Measurements from ENCODE around the gene ZNF317.
"Not testable (repeated sequence)": the region's sequence is repeated elsewhere in the genome, so short reads cannot be mapped to it uniquely, and the experiment has no call there.

Gene ZNF317

GRCh38 chr19:9175326-9175725 lies 35.1 kb downstream of the ZNF317 start:
- no peak for FAIRE-seq

- no peak for FAIRE-seq
Measured at GRCh38 chr19:9178901-9179300, 38.7 kb downstream of the ZNF317 start, which contains the start of gene OR7D2. TSS of gene OR7D2 (plus strand) at chr19:9178979. CDS start at chr19:9185782, 6,803 bp downstream.

- no peak for FAIRE-seq
Measured at GRCh38 chr19:9183000-9183399, 42.8 kb downstream of the ZNF317 start.

- no peak for FAIRE-seq
Measured at GRCh38 chr19:9187191-9187590, 47.0 kb downstream of the ZNF317 start.

GRCh38 chr19:9189535-9189934 lies 49.3 kb downstream of the ZNF317 start:
- no peak for FAIRE-seq

- FAIRE-seq = not testable (repeated sequence)
Measured at GRCh38 chr19:9198044-9198443, 57.8 kb downstream of the ZNF317 start.

GRCh38 chr19:9205501-9206113 lies 65.4 kb downstream of the ZNF317 start:
- FAIRE-seq = no peak

All from colon (tissue), 2 donors.